ENCODE results near the gene PAK5. TPM values are rescaled to one million over a fixed set of nuclear protein-coding genes. Genes with fewer than 3 reads are reported as not detected.

The PAK5 gene
- total RNA-seq, 2 donors from 2014 or later: 0.12 TPM; not detected in 1

Other genes with a start within 250 kb of the PAK5 start
- gene ANKEF1, start 195.9 kb upstream of the PAK5 start, total RNA-seq: 1 to 10 TPM; 1.1 to 2.6 TPM

Measured in right atrium auricular region (tissue), 2 donors.